Spleen (tissue), 7 donors: ENCODE results near the gene ICAM3.

ENCODE experiments used
- CTCF ChIP-seq, 11 experiments: fragments of 200-600 bp in 7 of 11; fragments of 450-650 bp in 4 of 11; sonication (generic) in 4 of 11; IDR thresholded peaks in 8 of 11; conservative IDR thresholded peaks in 3 of 11; 1 replicate in 7 of 11; 2 replicates in 4 of 11; pipeline versions ENCODE4 v1.4.0 to v1.8.0; 2016 to 2021; ENCODE audit warnings: antibody characterized with exemption in 11 of 11, inconsistent platforms in 4 of 11, mild to moderate bottlenecking in 1 of 11
- POLR2A ChIP-seq, 3 donors: fragments of 450-650 bp; IDR thresholded peaks; one replicate each; pipeline ENCODE4 v1.5.1; 2017; ENCODE audit warnings: antibody characterized with exemption in 3 of 3, mild to moderate bottlenecking in 1 of 3
- donor health status: DM: no; HTN: no; CAD: no; lungs with moderate emphysema.
- donor health status: DM: no; HTN: no; CAD: no.
- donor health status: DM: no; HTN: no; CAD: no.

DNA sequence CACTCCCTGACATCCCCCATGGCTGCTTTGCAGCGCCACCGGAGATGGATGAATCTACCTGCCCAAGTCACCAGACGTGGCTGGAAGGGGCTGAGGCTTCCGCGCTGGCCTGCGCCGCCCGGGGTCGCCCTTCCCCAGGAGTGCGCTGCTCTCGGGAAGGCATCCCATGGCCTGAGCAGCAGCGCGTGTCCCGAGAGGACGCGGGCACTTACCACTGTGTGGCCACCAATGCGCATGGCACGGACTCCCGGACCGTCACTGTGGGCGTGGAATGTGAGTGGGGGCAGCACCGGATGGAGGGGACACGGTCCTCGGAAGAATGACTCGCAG, 45.1 kb downstream of the ICAM3 start:
- no peak for TF ChIP-seq CTCF (IDR thresholded peaks at IDR 0.05 in 8 of 11, conservative IDR thresholded peaks at IDR 0.05 in 3 of 11)
- no peak for TF ChIP-seq POLR2A (IDR thresholded peaks at IDR 0.05)
